GM12878 (cell line): Measurements from ENCODE around the gene PAX3. TPM values are rescaled to one million over a fixed set of nuclear protein-coding genes. Genes with fewer than 3 reads are reported as not detected.
A peak's percentile ranks its signal among the peaks of the same experiment; 100 is the strongest.

Source experiments
- ATAC-seq: fragments of 200-7000 bp; cut with Tn5 transposase; 3 replicates; pipeline ENCODE4 v1.9.1; 2020; ENCODE audit warnings: mild to moderate bottlenecking, moderate library complexity
- BruUV-seq: library from RNA; stranded (reverse); fragments of 400-500 nt; replicated peaks from 2 replicates; lab custom pipeline; 2021; lab: Mats Ljungman, UMichigan
- CTCF ChIA-PET: fragments of 300-600 bp; sonication (Branson Sonifier 250); formaldehyde crosslinking; extraction: SDS; loops from one replicate; lab custom pipeline; 2021; ENCODE audit warnings: inconsistent platforms; lab: Yijun Ruan, JAX
- POLR2A ChIA-PET: fragments of 350-600 bp; formaldehyde crosslinking; extraction: SDS; loops from one replicate; lab custom pipeline; 2021; ENCODE audit warnings: inconsistent platforms; lab: Charles Lee
- RAD21 ChIA-PET: fragments of 300-600 bp; sonication (Branson Sonifier 250); formaldehyde crosslinking; loops from one replicate; lab custom pipeline; 2023; ENCODE audit warnings: antibody characterized with exemption; ENCODE audit not compliant: unreplicated experiment; lab: Charles Lee
- SMC1A ChIA-PET: fragments of 300-600 bp; sonication (Branson Sonifier 250); formaldehyde crosslinking; loops from one replicate; lab custom pipeline; 2023; ENCODE audit not compliant: unreplicated experiment, uncharacterized antibody; lab: Charles Lee
- DNase-seq: peaks from one replicate; pipeline ENCODE4 v3.0.0-alpha.2; 2011; ENCODE audit warnings: low read depth, low spot score
- FAIRE-seq: peaks from 3 replicates; lab custom pipeline; 2011; peaks lifted over from hg19 to GRCh38; lab: Jason Lieb, UNC
- H2AFZ ChIP-seq: 2 replicates; pipeline ENCODE4 v1.6.0; 2011; ENCODE audit warnings: low read depth, low read length, control low read depth; ENCODE audit not compliant: control insufficient read depth
- H3K27ac ChIP-seq: 2 replicates; pipeline ENCODE4 v1.5.1; 2011; ENCODE audit warnings: control low read depth; ENCODE audit not compliant: control insufficient read depth, insufficient read depth
- H3K27me3 ChIP-seq, 2 experiments: replicated peaks in 1 of 2; 2 replicates each; pipeline versions ENCODE4 v1.6.0 to v1.6.1; 2011; ENCODE audit warnings: low read length in 1 of 2; ENCODE audit not compliant: control insufficient read depth in 2 of 2, insufficient read depth in 2 of 2
- H3K36me3 ChIP-seq, 2 experiments: 2 replicates each; pipeline ENCODE4 v1.5.1; 2011; ENCODE audit warnings: low read length in 1 of 2; ENCODE audit not compliant: control insufficient read depth in 2 of 2, insufficient read depth in 2 of 2
- H3K4me1 ChIP-seq: 2 replicates; pipeline ENCODE4 v1.6.1; 2011; ENCODE audit warnings: mild to moderate bottlenecking, low read length, moderate library complexity, mixed read lengths; ENCODE audit not compliant: control insufficient read depth, insufficient read depth
- H3K4me2 ChIP-seq: 2 replicates; pipeline ENCODE4 v1.6.0; 2011; ENCODE audit warnings: control low read depth; ENCODE audit not compliant: control insufficient read depth, insufficient read depth
- H3K4me3 ChIP-seq: fragments of 200-600 bp; sonication (generic); 2 replicates; pipeline ENCODE4 v1.5.1; 2016
- H3K79me2 ChIP-seq: 2 replicates; pipeline ENCODE4 v1.6.0; 2011; ENCODE audit warnings: low read length; ENCODE audit not compliant: control insufficient read depth, insufficient read depth
- H3K9ac ChIP-seq: 2 replicates; pipeline ENCODE4 v1.8.0; 2011; ENCODE audit warnings: low read length, control low read depth, mixed read lengths; ENCODE audit not compliant: control insufficient read depth, insufficient read depth
- H3K9me3 ChIP-seq: replicated peaks from 3 replicates; pipeline ENCODE4 v1.5.1; 2011; ENCODE audit warnings: mild to moderate bottlenecking, low read length; ENCODE audit not compliant: control insufficient read depth, insufficient read depth
- H4K20me1 ChIP-seq: 2 replicates; pipeline ENCODE4 v1.6.0; 2011; ENCODE audit not compliant: control insufficient read depth, insufficient read depth
- BHLHE40 ChIP-seq, 2 experiments: fragments of 450-650 bp in 1 of 2; IDR thresholded peaks; 2 replicates each; pipeline ENCODE4 v1.6.1; 2011 to 2017; ENCODE audit warnings: low read depth in 2 of 2, borderline replicate concordance in 1 of 2, improper control_type of control experiment in 1 of 2, low read length in 1 of 2, mild to moderate bottlenecking in 1 of 2
- E4F1 ChIP-seq: fragments of 450-650 bp; IDR thresholded peaks from 2 replicates; pipeline ENCODE4 v1.6.1; 2018; ENCODE audit warnings: borderline replicate concordance, mild to moderate bottlenecking; ENCODE audit not compliant: partially characterized antibody
- EZH2 ChIP-seq: IDR thresholded peaks from 2 replicates; pipeline ENCODE4 v1.6.1; 2012; ENCODE audit warnings: low read depth, mild to moderate bottlenecking, control low read depth, inconsistent platforms, low read length, borderline replicate concordance; ENCODE audit not compliant: control insufficient read depth
- FOS ChIP-seq: IDR thresholded peaks from 3 replicates; pipeline ENCODE4 v1.6.1; 2011; ENCODE audit warnings: borderline replicate concordance; ENCODE audit not compliant: insufficient read length; ENCODE audit errors: extremely low read depth
- HDGF ChIP-seq: fragments of 450-650 bp; IDR thresholded peaks from 2 replicates; pipeline ENCODE4 v1.6.1; 2016; ENCODE audit warnings: antibody characterized with exemption
- MEF2B ChIP-seq: fragments of 450-650 bp; IDR thresholded peaks from 2 replicates; pipeline ENCODE4 v1.6.1; 2018; ENCODE audit warnings: mild to moderate bottlenecking, moderate library complexity; ENCODE audit not compliant: partially characterized antibody, poor library complexity, severe bottlenecking
- MYC ChIP-seq: IDR thresholded peaks from 2 replicates; pipeline ENCODE4 v1.6.1; 2011; ENCODE audit warnings: mild to moderate bottlenecking, low read length, moderate library complexity, inconsistent platforms; ENCODE audit not compliant: insufficient read depth, insufficient replicate concordance, insufficient read length, severe bottlenecking
- NFIC ChIP-seq: IDR thresholded peaks from 2 replicates; pipeline ENCODE4 v1.6.1; 2012; ENCODE audit warnings: low read depth, mild to moderate bottlenecking, inconsistent platforms, low read length, moderate library complexity
- NFXL1 ChIP-seq: fragments of 450-650 bp; IDR thresholded peaks from 2 replicates; pipeline ENCODE4 v1.6.1; 2017; ENCODE audit warnings: antibody characterized with exemption, mild to moderate bottlenecking, borderline replicate concordance
- PAX5 ChIP-seq: IDR thresholded peaks from 2 replicates; pipeline ENCODE4 v1.6.1; 2011; ENCODE audit warnings: low read depth, low read length, borderline replicate concordance
- POLR2A ChIP-seq: IDR thresholded peaks from 2 replicates; pipeline ENCODE4 v1.6.1; 2011; ENCODE audit warnings: low read depth, mild to moderate bottlenecking, low read length
- ZNF217 ChIP-seq: fragments of 450-650 bp; IDR thresholded peaks from 2 replicates; pipeline ENCODE4 v1.6.1; 2017; ENCODE audit warnings: antibody characterized with exemption, mild to moderate bottlenecking
- ZSCAN29 ChIP-seq: fragments of 450-650 bp; IDR thresholded peaks from 2 replicates; pipeline ENCODE4 v1.6.1; 2017; ENCODE audit warnings: mild to moderate bottlenecking, moderate library complexity
- WGBS: methylation state at CpG from one replicate; pipeline ENCODE4 v1.1.6; 2016; ENCODE audit warnings: low lambda C conversion rate; ENCODE audit not compliant: insufficient replicate concordance, insufficient coverage; ENCODE audit errors: missing lambda C conversion rate; 5-methylcytosine and 5-hydroxymethylcytosine counted together
- in situ Hi-C: fragments of 300-500 bp; cut with MboI; formaldehyde crosslinking; loops from 9 replicates; pipeline ENCODE4 v1.14.3; 2018; ENCODE audit warnings: mixed read lengths
- intact Hi-C: fragments of 100-400 bp; cut with micrococcal nuclease; formaldehyde crosslinking; loops from one replicate; pipeline ENCODE4 v1.14.2; 2022; ENCODE audit not compliant: unreplicated experiment
- polyA plus RNA-seq, 11 experiments: library from polyadenylated mRNA; depleted of rRNA in 4 of 11; unstranded in 6 of 11; stranded (reverse) in 5 of 11; fragments of >200 nt; fragmentation: Nextera tagmentation in 4 of 11; fragmentation: Illumina TruSeq in 1 of 11; extraction: Ambion mirVana in 4 of 11; extraction: Trizol in 1 of 11; gene quantifications; 1 replicate in 1 of 11; 2 replicates in 10 of 11; pipeline versions ENCODE4 v1.2.1 to v1.2.3, GENCODE V29; 2011 to 2016; ENCODE audit warnings: inconsistent platforms in 2 of 11, missing spikeins in 2 of 11, low read depth in 1 of 11
- total RNA-seq, 4 experiments: library from RNA; depleted of rRNA in 3 of 4; stranded (reverse); fragments of >200 nt in 3 of 4; fragmentation: Illumina TruSeq in 1 of 4; extraction: Trizol in 1 of 4; gene quantifications; 2 replicates each; pipeline versions ENCODE4 v1.2.1 to v1.2.3, GENCODE V29; 2013 to 2021
- TF ChIP-seq, protein P1 (sequence below): fragments of 450-650 bp; IDR thresholded peaks from 2 replicates; pipeline ENCODE4 v1.6.1; 2017; ENCODE audit warnings: low read depth, mild to moderate bottlenecking, moderate library complexity
- TF ChIP-seq, protein P2 (sequence below): fragments of 450-650 bp; IDR thresholded peaks from 2 replicates; pipeline ENCODE4 v1.6.1; 2016; ENCODE audit warnings: mild to moderate bottlenecking
- TF ChIP-seq, protein P3 (sequence below), 3 experiments: IDR thresholded peaks in 2 of 3; conservative IDR thresholded peaks in 1 of 3; 2 replicates each; pipeline ENCODE4 v1.5.1; 2011; ENCODE audit warnings: low read depth in 3 of 3, low read length in 3 of 3, mild to moderate bottlenecking in 3 of 3, control low read depth in 2 of 3, moderate library complexity in 2 of 3, inconsistent platforms in 1 of 3, mixed read lengths in 1 of 3; ENCODE audit not compliant: control insufficient read depth in 2 of 3, insufficient read depth in 1 of 3; ENCODE audit errors: extremely low read depth in 1 of 3

The PAX3 gene
- total and polyA plus RNA-seq, 10 of the 15 experiments (the other 5 are each of a cell fraction or from before 2014, with no cell fraction given) = not detected

DNA sequence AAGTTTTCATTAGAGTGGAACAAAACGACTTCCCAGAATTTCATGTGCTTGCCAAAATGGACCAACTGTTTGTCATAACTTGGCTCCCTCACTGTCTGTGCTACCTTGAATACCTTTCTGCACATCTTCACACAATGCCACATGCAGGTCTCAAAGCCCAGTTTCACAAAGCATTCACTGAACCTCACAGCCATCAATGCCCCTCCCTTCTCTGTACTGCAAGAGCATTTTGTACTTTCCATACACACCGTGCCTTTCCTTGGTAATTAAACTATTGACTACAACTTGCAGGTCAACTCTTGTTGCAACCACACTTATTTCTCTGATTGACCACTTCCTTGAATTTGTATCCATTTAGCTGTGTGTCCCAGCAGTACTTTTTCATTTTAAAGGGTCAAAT, 50.5 kb downstream of the PAX3 start:
- no peaks in the 10 kb centered on the region for H4K20me1 ChIP-seq
- no peak overlapping the region for H3K27ac ChIP-seq
- H3K4me3 ChIP-seq = no peak overlapping the region
- ChIA-PET POLR2A (no interaction called here), SMC1A (no interaction called here), RAD21 (no interaction called here), CTCF (no interaction called here)
- no peaks in the 10 kb centered on the region for H3K4me1 ChIP-seq
- no peak overlapping the region for H2AFZ ChIP-seq
- DNase-seq (no peak), ATAC-seq (peak; percentile 80), FAIRE-seq (no peak)
- H3K4me2 ChIP-seq = no peak overlapping the region
- H3K9ac ChIP-seq = no peak overlapping the region
- in situ Hi-C loops = no loop called here
- no peaks in the 10 kb centered on the region for H3K79me2 ChIP-seq
- 33% methylated on average over 2 of the region's 2 CpGs for WGBS
- no TSS peak for BruUV-seq
- no peaks in the 10 kb centered on the region for H3K9me3 ChIP-seq
- no peaks in the 10 kb centered on the region for H3K36me3 ChIP-seq
- intact Hi-C loops = no loop called here
- H3K27me3 ChIP-seq = no peaks in the 10 kb centered on the region
- no peak for TF ChIP-seq MEF2B
- TF ChIP-seq, protein P1, sequence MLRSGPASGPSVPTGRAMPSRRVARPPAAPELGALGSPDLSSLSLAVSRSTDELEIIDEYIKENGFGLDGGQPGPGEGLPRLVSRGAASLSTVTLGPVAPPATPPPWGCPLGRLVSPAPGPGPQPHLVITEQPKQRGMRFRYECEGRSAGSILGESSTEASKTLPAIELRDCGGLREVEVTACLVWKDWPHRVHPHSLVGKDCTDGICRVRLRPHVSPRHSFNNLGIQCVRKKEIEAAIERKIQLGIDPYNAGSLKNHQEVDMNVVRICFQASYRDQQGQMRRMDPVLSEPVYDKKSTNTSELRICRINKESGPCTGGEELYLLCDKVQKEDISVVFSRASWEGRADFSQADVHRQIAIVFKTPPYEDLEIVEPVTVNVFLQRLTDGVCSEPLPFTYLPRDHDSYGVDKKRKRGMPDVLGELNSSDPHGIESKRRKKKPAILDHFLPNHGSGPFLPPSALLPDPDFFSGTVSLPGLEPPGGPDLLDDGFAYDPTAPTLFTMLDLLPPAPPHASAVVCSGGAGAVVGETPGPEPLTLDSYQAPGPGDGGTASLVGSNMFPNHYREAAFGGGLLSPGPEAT = no peak
- no peak for TF ChIP-seq ZSCAN29
- TF ChIP-seq MYC = no peak
- TF ChIP-seq FOS = no peak
- TF ChIP-seq NFIC = no peak
- TF ChIP-seq, protein P2, sequence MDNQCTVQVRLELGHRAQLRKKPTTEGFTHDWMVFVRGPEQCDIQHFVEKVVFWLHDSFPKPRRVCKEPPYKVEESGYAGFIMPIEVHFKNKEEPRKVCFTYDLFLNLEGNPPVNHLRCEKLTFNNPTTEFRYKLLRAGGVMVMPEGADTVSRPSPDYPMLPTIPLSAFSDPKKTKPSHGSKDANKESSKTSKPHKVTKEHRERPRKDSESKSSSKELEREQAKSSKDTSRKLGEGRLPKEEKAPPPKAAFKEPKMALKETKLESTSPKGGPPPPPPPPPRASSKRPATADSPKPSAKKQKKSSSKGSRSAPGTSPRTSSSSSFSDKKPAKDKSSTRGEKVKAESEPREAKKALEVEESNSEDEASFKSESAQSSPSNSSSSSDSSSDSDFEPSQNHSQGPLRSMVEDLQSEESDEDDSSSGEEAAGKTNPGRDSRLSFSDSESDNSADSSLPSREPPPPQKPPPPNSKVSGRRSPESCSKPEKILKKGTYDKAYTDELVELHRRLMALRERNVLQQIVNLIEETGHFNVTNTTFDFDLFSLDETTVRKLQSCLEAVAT = no peak
- no peak for TF ChIP-seq PAX5
- TF ChIP-seq POLR2A = no peak
- no peak for TF ChIP-seq E4F1
- TF ChIP-seq ZNF217 = no peak
- TF ChIP-seq, protein P3, sequence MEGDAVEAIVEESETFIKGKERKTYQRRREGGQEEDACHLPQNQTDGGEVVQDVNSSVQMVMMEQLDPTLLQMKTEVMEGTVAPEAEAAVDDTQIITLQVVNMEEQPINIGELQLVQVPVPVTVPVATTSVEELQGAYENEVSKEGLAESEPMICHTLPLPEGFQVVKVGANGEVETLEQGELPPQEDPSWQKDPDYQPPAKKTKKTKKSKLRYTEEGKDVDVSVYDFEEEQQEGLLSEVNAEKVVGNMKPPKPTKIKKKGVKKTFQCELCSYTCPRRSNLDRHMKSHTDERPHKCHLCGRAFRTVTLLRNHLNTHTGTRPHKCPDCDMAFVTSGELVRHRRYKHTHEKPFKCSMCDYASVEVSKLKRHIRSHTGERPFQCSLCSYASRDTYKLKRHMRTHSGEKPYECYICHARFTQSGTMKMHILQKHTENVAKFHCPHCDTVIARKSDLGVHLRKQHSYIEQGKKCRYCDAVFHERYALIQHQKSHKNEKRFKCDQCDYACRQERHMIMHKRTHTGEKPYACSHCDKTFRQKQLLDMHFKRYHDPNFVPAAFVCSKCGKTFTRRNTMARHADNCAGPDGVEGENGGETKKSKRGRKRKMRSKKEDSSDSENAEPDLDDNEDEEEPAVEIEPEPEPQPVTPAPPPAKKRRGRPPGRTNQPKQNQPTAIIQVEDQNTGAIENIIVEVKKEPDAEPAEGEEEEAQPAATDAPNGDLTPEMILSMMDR (IDR thresholded peaks at IDR 0.05 in 2 of 3, conservative IDR thresholded peaks at IDR 0.05 in 1 of 3; ENCODE audit: control insufficient read depth in 2 of 3, extremely low read depth in 1 of 3, insufficient read depth in 1 of 3, low read depth in 3 of 3, low read length in 3 of 3) = no peak
- TF ChIP-seq NFXL1 = no peak
- TF ChIP-seq BHLHE40 (IDR thresholded peaks at IDR 0.05; ENCODE audit: borderline replicate concordance in 1 of 2, low read depth in 2 of 2, low read length in 1 of 2) = no peak
- no peak for TF ChIP-seq HDGF
- no peak for TF ChIP-seq EZH2
